HCT116 (cell line): ENCODE data around the gene GNAI3. TPM values are rescaled to one million over a fixed set of nuclear protein-coding genes. Genes with fewer than 3 reads are reported as not detected.

Experiments used
- ATAC-seq: fragments of 200-7000 bp; cut with Tn5 transposase; 2 replicates; pipeline ENCODE4 v1.9.1; 2020; ENCODE audit warnings: mild to moderate bottlenecking, moderate library complexity
- BruUV-seq: library from RNA; stranded (reverse); fragments of 400-500 nt; replicated peaks from 2 replicates; lab custom pipeline; 2021; lab: Mats Ljungman, UMichigan
- CTCF ChIA-PET: fragments of 300-600 bp; sonication (Branson Sonifier 250); formaldehyde crosslinking; loops from one replicate; lab custom pipeline; 2021; ENCODE audit warnings: antibody characterized with exemption; lab: Charles Lee
- POLR2A ChIA-PET: fragments of 300-600, 350-600 bp; sonication (Branson Sonifier 250); formaldehyde crosslinking; loops from one replicate; lab custom pipeline; 2021; ENCODE audit warnings: antibody characterized with exemption; lab: Charles Lee
- RAD21 ChIA-PET, 2 experiments: fragments of 300-600 bp; sonication (Branson Sonifier 250); formaldehyde crosslinking; loops; one replicate each; lab custom pipeline; 2023; ENCODE audit warnings: low total read pairs in 2 of 2; ENCODE audit not compliant: uncharacterized antibody in 2 of 2, unreplicated experiment in 2 of 2, low non-redundant PET in 1 of 2; lab: Charles Lee
- DNase-seq: peaks from one replicate; pipeline ENCODE4 v3.0.0-alpha.2; 2010; ENCODE audit warnings: low read depth, low spot score
- H2AFZ ChIP-seq: fragments of 200-600 bp; shearing (Covaris generic), sonication (generic); 2 replicates; pipeline ENCODE4 v1.6.1; 2017; ENCODE audit warnings: low read depth, mixed run types, mixed read lengths, antibody characterized with exemption, low read length; ENCODE audit not compliant: poor library complexity, severe bottlenecking
- H3K27ac ChIP-seq: 2 replicates; pipeline ENCODE4 v1.5.1; 2012; ENCODE audit warnings: low read depth, low read length
- H3K27me3 ChIP-seq: fragments of 200-600 bp; sonication (generic); 2 replicates; pipeline ENCODE4 v1.6.1; 2016; ENCODE audit warnings: mixed run types, low read length, mixed read lengths; ENCODE audit not compliant: insufficient read depth
- H3K36me3 ChIP-seq, 2 experiments: fragments of 200-500 bp in 1 of 2; fragments of 200-600 bp in 1 of 2; sonication (Bioruptor generic) in 1 of 2; sonication (generic) in 1 of 2; 2 replicates each; pipeline versions ENCODE4 v1.5.1 to v1.6.1; 2014 to 2016; ENCODE audit warnings: low read length in 2 of 2, inconsistent platforms in 1 of 2, mixed read lengths in 1 of 2, mixed run types in 1 of 2; ENCODE audit not compliant: insufficient read depth in 2 of 2, control insufficient read depth in 1 of 2
- H3K4me1 ChIP-seq, 2 experiments: fragments of 200-600 bp in 1 of 2; sonication (generic) in 1 of 2; 2 replicates each; pipeline versions ENCODE4 v1.5.1 to v1.6.1; 2012 to 2017; ENCODE audit warnings: low read length in 2 of 2, inconsistent platforms in 1 of 2, mild to moderate bottlenecking in 1 of 2, mixed read lengths in 1 of 2, mixed run types in 1 of 2, moderate library complexity in 1 of 2; ENCODE audit not compliant: insufficient read depth in 2 of 2, control insufficient read depth in 1 of 2
- H3K4me2 ChIP-seq: fragments of 200-600 bp; sonication (generic); 2 replicates; pipeline ENCODE4 v1.6.1; 2017; ENCODE audit warnings: mixed run types, low read length, mixed read lengths
- H3K4me3 ChIP-seq, 2 experiments: fragments of 200-600 bp in 1 of 2; sonication (generic) in 1 of 2; replicated peaks in 1 of 2; 2 replicates each; pipeline ENCODE4 v1.5.1; 2011 to 2016; ENCODE audit warnings: low read length in 2 of 2, control low read depth in 1 of 2, low read depth in 1 of 2, mild to moderate bottlenecking in 1 of 2, mixed read lengths in 1 of 2, mixed run types in 1 of 2
- H3K79me2 ChIP-seq: fragments of 200-600 bp; sonication (generic); 2 replicates; pipeline ENCODE4 v1.6.1; 2017; ENCODE audit warnings: mild to moderate bottlenecking, mixed run types, low read length, moderate library complexity, mixed read lengths; ENCODE audit not compliant: insufficient read depth
- H3K9ac ChIP-seq: fragments of 200-600 bp; sonication (generic); 2 replicates; pipeline ENCODE4 v1.6.1; 2016; ENCODE audit warnings: low read length, mixed read lengths
- H3K9me2 ChIP-seq: fragments of 200-600 bp; sonication (generic), shearing (Covaris generic); 2 replicates; pipeline ENCODE4 v1.6.1; 2017; ENCODE audit warnings: mixed run types, mild to moderate bottlenecking, moderate library complexity; ENCODE audit not compliant: insufficient read depth
- H3K9me3 ChIP-seq, 2 experiments: fragments of 200-500 bp in 1 of 2; fragments of 200-600 bp in 1 of 2; sonication (Bioruptor generic) in 1 of 2; sonication (generic) in 1 of 2; 2 replicates each; pipeline ENCODE4 v1.6.1; 2014 to 2017; ENCODE audit warnings: low read length in 2 of 2, mixed read lengths in 2 of 2, inconsistent platforms in 1 of 2, low read depth in 1 of 2, mild to moderate bottlenecking in 1 of 2, mixed run types in 1 of 2, moderate library complexity in 1 of 2; ENCODE audit not compliant: control insufficient read depth in 1 of 2, insufficient read depth in 1 of 2
- H4K20me1 ChIP-seq: fragments of 200-600 bp; sonication (generic), shearing (Covaris generic); 2 replicates; pipeline ENCODE4 v1.6.1; 2017; ENCODE audit warnings: mixed run types, mild to moderate bottlenecking, moderate library complexity; ENCODE audit not compliant: insufficient read depth
- CBX3 ChIP-seq: IDR thresholded peaks from 2 replicates; pipeline ENCODE4 v1.6.1; 2012; ENCODE audit warnings: low read depth
- CEBPB ChIP-seq: IDR thresholded peaks from 2 replicates; pipeline ENCODE4 v1.6.1; 2012; ENCODE audit warnings: low read depth
- CTCF ChIP-seq, 3 experiments: fragments of 200-600 bp in 1 of 3; sonication (generic) in 1 of 3; IDR thresholded peaks in 2 of 3; conservative IDR thresholded peaks in 1 of 3; 2 replicates each; pipeline ENCODE4 v1.5.1; 2012 to 2017; ENCODE audit warnings: low read depth in 2 of 3, low read length in 2 of 3, antibody characterized with exemption in 1 of 3, borderline replicate concordance in 1 of 3, control low read depth in 1 of 3, mild to moderate bottlenecking in 1 of 3, mixed read lengths in 1 of 3, mixed run types in 1 of 3, moderate library complexity in 1 of 3; ENCODE audit not compliant: insufficient read depth in 1 of 3
- EGR1 ChIP-seq: IDR thresholded peaks from 2 replicates; pipeline ENCODE4 v1.6.1; 2012; ENCODE audit warnings: low read depth
- ELF1 ChIP-seq: IDR thresholded peaks from 2 replicates; pipeline ENCODE4 v1.6.1; 2012; ENCODE audit warnings: low read depth, borderline replicate concordance
- EZH2 ChIP-seq: fragments of 200-600 bp; sonication (generic); IDR thresholded peaks from 2 replicates; pipeline ENCODE4 v1.6.1; 2017; ENCODE audit warnings: antibody characterized with exemption, mixed run types
- EZH2phosphoT487 ChIP-seq: fragments of 200-600 bp; IDR thresholded peaks from 2 replicates; pipeline ENCODE4 v1.6.1; 2018; ENCODE audit warnings: antibody characterized with exemption, borderline replicate concordance
- JUND ChIP-seq: IDR thresholded peaks from 2 replicates; pipeline ENCODE4 v1.6.1; 2012
- MAX ChIP-seq: IDR thresholded peaks from 2 replicates; pipeline ENCODE4 v1.6.1; 2012
- POLR2A ChIP-seq: IDR thresholded peaks from 2 replicates; pipeline ENCODE4 v1.7.0; 2011; ENCODE audit warnings: borderline replicate concordance; ENCODE audit not compliant: insufficient read depth, insufficient read length; ENCODE audit errors: extremely low read depth
- SIN3A ChIP-seq: IDR thresholded peaks from 2 replicates; pipeline ENCODE4 v1.6.1; 2012; ENCODE audit warnings: low read depth
- TCF7L2 ChIP-seq: IDR thresholded peaks from 2 replicates; pipeline ENCODE4 v1.7.0; 2011; ENCODE audit warnings: borderline replicate concordance, inconsistent platforms; ENCODE audit not compliant: insufficient read depth, insufficient read length; ENCODE audit errors: extremely low read depth
- YY1 ChIP-seq: IDR thresholded peaks from 2 replicates; pipeline ENCODE4 v1.6.1; 2011; ENCODE audit warnings: low read length, low read depth, moderate library complexity, mild to moderate bottlenecking; ENCODE audit not compliant: insufficient replicate concordance; ENCODE audit errors: extremely low read depth
- ZBTB33 ChIP-seq: IDR thresholded peaks from 2 replicates; pipeline ENCODE4 v1.6.1; 2011; ENCODE audit warnings: mild to moderate bottlenecking, low read length, moderate library complexity; ENCODE audit not compliant: insufficient replicate concordance; ENCODE audit errors: extremely low read depth
- intact Hi-C: fragments of 100-400 bp; cut with micrococcal nuclease; formaldehyde crosslinking; loops from 2 replicates; pipeline ENCODE4 v1.10.0; 2022
- total RNA-seq: library from RNA; stranded (reverse); gene quantifications from one replicate; pipeline ENCODE4 v1.2.1, GENCODE V29; 2021; ENCODE audit not compliant: unreplicated experiment
- TF ChIP-seq, protein P1 (sequence below): IDR thresholded peaks from 2 replicates; pipeline ENCODE4 v1.6.1; 2012

GNAI3 gene
- total RNA-seq, 1 experiment from 2014 or later: 9.5 TPM

- ChIA-PET CTCF (interaction anchor here (4.1 kb wide), 1 partner anchor 7 kb away, joined by 35 read pairs; no protein-coding TSS in a partner anchor), POLR2A (no interaction called here), RAD21 (no interaction called here)
- Histone ChIP-seq H3K27ac (no peak overlapping the region), H3K4me3 (no peak overlapping the region), H3K9ac (no peak overlapping the region), H3K4me1 (peaks cover 12 to 22% of the 10 kb centered on the region in 2 experiments), H3K36me3 (peaks cover 6 to 20% of the 10 kb centered on the region in 2 experiments; a peak in 3 of 4 replicates), H3K9me3 (no peaks in the 10 kb centered on the region), H3K4me2 (no peak overlapping the region), H3K27me3 (no peaks in the 10 kb centered on the region), H3K9me2 (no peaks in the 10 kb centered on the region), H4K20me1 (no peaks in the 10 kb centered on the region), H2AFZ (no peak overlapping the region), H3K79me2 (no peaks in the 10 kb centered on the region)
- ATAC-seq: no peak
- TF ChIP-seq CEBPB (no peak), EZH2phosphoT487 (no peak), JUND (no peak), SIN3A (no peak), ZBTB33 (no peak)
- TF ChIP-seq, protein P1, sequence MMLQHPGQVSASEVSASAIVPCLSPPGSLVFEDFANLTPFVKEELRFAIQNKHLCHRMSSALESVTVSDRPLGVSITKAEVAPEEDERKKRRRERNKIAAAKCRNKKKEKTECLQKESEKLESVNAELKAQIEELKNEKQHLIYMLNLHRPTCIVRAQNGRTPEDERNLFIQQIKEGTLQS: no peak
- DNase-seq: no peak
- intact Hi-C loops: no loop called here
- BruUV-seq: no TSS peak
Measured at GRCh38 chr1:109632671-109633346, 84.4 kb downstream of the GNAI3 start.

DNA sequence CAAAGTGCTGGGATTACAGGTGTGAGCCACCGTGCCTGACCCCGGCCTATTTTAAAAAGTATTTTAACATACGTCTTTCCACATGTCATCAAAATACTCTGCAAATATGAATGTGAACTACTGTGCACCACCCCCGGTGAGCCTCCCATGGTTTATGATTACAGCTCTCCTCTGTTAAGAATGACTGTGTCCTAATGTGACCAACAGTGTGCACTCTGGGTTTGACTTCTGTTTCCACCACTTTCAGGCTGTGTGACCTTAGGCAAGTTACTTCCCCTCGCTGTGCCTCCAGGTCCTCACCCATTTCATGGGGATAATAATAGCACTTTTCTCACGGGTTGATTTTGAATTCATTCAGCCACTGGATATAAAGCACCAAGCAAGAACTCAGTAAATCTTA, 85.9 kb downstream of the GNAI3 start:
- Histone ChIP-seq H3K79me2 (no peaks in the 10 kb centered on the region), H4K20me1 (no peaks in the 10 kb centered on the region), H3K9me2 (no peaks in the 10 kb centered on the region), H3K4me2 (no peak overlapping the region), H2AFZ (no peak overlapping the region), H3K9ac (no peak overlapping the region), H3K27ac (no peak overlapping the region), H3K4me1 (peaks cover 12% of the 10 kb centered on the region in 2 experiments), H3K4me3 (no peak overlapping the region), H3K36me3 (peaks cover 6 to 11% of the 10 kb centered on the region in 2 experiments; a peak in 3 of 4 replicates), H3K27me3 (no peaks in the 10 kb centered on the region), H3K9me3 (no peaks in the 10 kb centered on the region)
- POLR2A ChIA-PET: no interaction called here
- DNase-seq (no peak), ATAC-seq (no peak)
- intact Hi-C loops: no loop called here
- CTCF ChIA-PET: no interaction called here
- BruUV-seq: no TSS peak
- RAD21 ChIA-PET: no interaction called here
- TF ChIP-seq EGR1: no peak
- no peak for TF ChIP-seq EZH2phosphoT487
- TF ChIP-seq ELF1: no peak
- TF ChIP-seq YY1: no peak
- no peak for TF ChIP-seq TCF7L2
- no peak for TF ChIP-seq CBX3
- no peak for TF ChIP-seq POLR2A
- TF ChIP-seq EZH2: no peak
- no peak for TF ChIP-seq MAX
- TF ChIP-seq CTCF (IDR thresholded peaks at IDR 0.05 in 2 of 3, conservative IDR thresholded peaks at IDR 0.05 in 1 of 3; ENCODE audit: borderline replicate concordance in 1 of 3, insufficient read depth in 1 of 3, low read depth in 2 of 3, low read length in 2 of 3): no peak
- TF ChIP-seq JUND: no peak
